Calu3 (cell line): ENCODE measurements around the gene RSL1D1. TPM values are rescaled to one million over a fixed set of nuclear protein-coding genes. Genes with fewer than 3 reads are reported as not detected.

Source experiments
- BruUV-seq: library from RNA; stranded (reverse); fragments of 400-500 nt; replicated peaks from 2 replicates; lab custom pipeline; 2021; lab: Mats Ljungman, UMichigan
- CTCF ChIA-PET: fragments of 300-600 bp; sonication (Branson Sonifier 250); formaldehyde crosslinking; loops from one replicate; lab custom pipeline; 2022; ENCODE audit warnings: antibody characterized with exemption; lab: Charles Lee
- DNase-seq: peaks from one replicate; pipeline ENCODE4 v3.0.0; 2022
- H3K27ac Mint-ChIP-seq: one replicate; pipeline ENCODE4 v1.8.0; 2022; ENCODE audit warnings: mixed read lengths; ENCODE audit not compliant: unreplicated experiment
- H3K27me3 Mint-ChIP-seq: one replicate; pipeline ENCODE4 v1.8.0; 2022; ENCODE audit warnings: mixed read lengths; ENCODE audit not compliant: unreplicated experiment
- H3K36me3 Mint-ChIP-seq: one replicate; pipeline ENCODE4 v1.8.0; 2022; ENCODE audit warnings: mild to moderate bottlenecking, moderate library complexity, mixed read lengths; ENCODE audit not compliant: insufficient read depth, unreplicated experiment
- H3K4me1 Mint-ChIP-seq: one replicate; pipeline ENCODE4 v1.8.0; 2022; ENCODE audit warnings: mild to moderate bottlenecking, low read depth, mixed read lengths; ENCODE audit not compliant: unreplicated experiment
- H3K4me3 Mint-ChIP-seq: one replicate; pipeline ENCODE4 v1.8.0; 2022; ENCODE audit warnings: mild to moderate bottlenecking, low read depth, moderate library complexity, mixed read lengths; ENCODE audit not compliant: unreplicated experiment
- H3K9me3 Mint-ChIP-seq: one replicate; pipeline ENCODE4 v1.8.0; 2022; ENCODE audit warnings: low read depth, mixed read lengths; ENCODE audit not compliant: unreplicated experiment
- CTCF ChIP-seq: fragments of 200-600 bp; IDR thresholded peaks from one replicate; pipeline ENCODE4 v1.8.0; 2022; ENCODE audit warnings: antibody characterized with exemption; ENCODE audit not compliant: unreplicated experiment
- intact Hi-C: fragments of 100-400 bp; cut with micrococcal nuclease; formaldehyde crosslinking; loops from one replicate; pipeline ENCODE4 v1.10.0; 2022; ENCODE audit not compliant: unreplicated experiment
- total RNA-seq: library from RNA; stranded (reverse); gene quantifications from 2 replicates; pipeline ENCODE4 v1.2.3, GENCODE V29; 2022

The RSL1D1 gene
- total RNA-seq, 1 experiment from 2014 or later, result 239 TPM

- BruUV-seq, result no TSS peak
- H3K27me3 Mint-ChIP-seq, result no peaks in the 10 kb centered on the region
- no peaks in the 10 kb centered on the region for H3K9me3 Mint-ChIP-seq
- peaks cover 10% of the 10 kb centered on the region for H3K4me1 Mint-ChIP-seq
- intact Hi-C loops, result no loop called here
- CTCF ChIA-PET, result no interaction called here
- H3K4me3 Mint-ChIP-seq, result no peak overlapping the region
- H3K36me3 Mint-ChIP-seq, result peaks cover 74% of the 10 kb centered on the region
- no peak overlapping the region for H3K27ac Mint-ChIP-seq
- no peak for DNase-seq
- no peak for TF ChIP-seq CTCF
Observed at GRCh38 chr16:11870399-11870798, 19.1 kb upstream of the RSL1D1 start.

GRCh38 chr16:11869353-11870228 is 18.2 kb upstream of the RSL1D1 start:
- Mint-ChIP-seq H3K36me3 (peaks cover 75% of the 10 kb centered on the region), H3K27me3 (no peaks in the 10 kb centered on the region), H3K27ac (no peak overlapping the region), H3K4me3 (no peak overlapping the region), H3K4me1 (peaks cover 10% of the 10 kb centered on the region), H3K9me3 (no peaks in the 10 kb centered on the region)
- intact Hi-C loops, result loop anchor here (5.0 kb wide), 1 partner anchor 43 kb away; no protein-coding TSS in a partner anchor
- no peak for TF ChIP-seq CTCF
- CTCF ChIA-PET, result no interaction called here
- no TSS peak for BruUV-seq
- no peak for DNase-seq

- no peak for DNase-seq
- peaks cover 10% of the 10 kb centered on the region for H3K4me1 Mint-ChIP-seq
- H3K27me3 Mint-ChIP-seq, result no peaks in the 10 kb centered on the region
- H3K4me3 Mint-ChIP-seq, result no peak overlapping the region
- CTCF ChIA-PET, result interaction anchor here (0.6 kb wide), 1 partner anchor 100 kb away, joined by 3 read pairs; no protein-coding TSS in a partner anchor
- H3K9me3 Mint-ChIP-seq, result no peaks in the 10 kb centered on the region
- intact Hi-C loops, result loop anchor here (5.0 kb wide), 1 partner anchor 44 kb away; no protein-coding TSS in a partner anchor
- no TSS peak for BruUV-seq
- peaks cover 74% of the 10 kb centered on the region for H3K36me3 Mint-ChIP-seq
- H3K27ac Mint-ChIP-seq, result no peak overlapping the region
- TF ChIP-seq CTCF, result no peak
Observed at GRCh38 chr16:11868412-11868980, 17.2 kb upstream of the RSL1D1 start.

- CTCF ChIA-PET, result no interaction called here
- Mint-ChIP-seq H3K27me3 (no peaks in the 10 kb centered on the region), H3K27ac (no peak overlapping the region), H3K9me3 (no peaks in the 10 kb centered on the region), H3K4me1 (peaks cover 8% of the 10 kb centered on the region), H3K36me3 (peaks cover 43% of the 10 kb centered on the region), H3K4me3 (no peak overlapping the region)
- intact Hi-C loops, result no loop called here
- DNase-seq, result no peak
- TF ChIP-seq CTCF, result no peak
- BruUV-seq, result no TSS peak
Observed at GRCh38 chr16:11862489-11862888, 11.1 kb upstream of the RSL1D1 start.
